CD4-positive, CD25-positive, alpha-beta regulatory T cell (primary cell): ENCODE results near the gene DDR2. TPM values are rescaled to one million over a fixed set of nuclear protein-coding genes. Genes with fewer than 3 reads are reported as not detected.
"Not testable (repeated sequence)": the region's sequence is repeated elsewhere in the genome, so short reads cannot be mapped to it uniquely, and the experiment has no call there.

ENCODE experiments used
- ATAC-seq, 2 donors: fragments of 150-1000 bp; cut with Tn5 transposase; one replicate each; pipeline ENCODE4 v1.10.0; 2021; ENCODE audit warnings: low read depth in 2 of 2, moderate number of reproducible peaks in 2 of 2, moderate library complexity in 1 of 2
- DNase-seq, 3 donors: peaks; one replicate each; pipeline versions ENCODE4 v3.0.0 to v3.0.0-alpha.2; 2012 to 2022; ENCODE audit warnings: mixed read lengths in 1 of 3
- H3K27ac ChIP-seq: one replicate; pipeline ENCODE4 v1.7.0; 2013; ENCODE audit warnings: mild to moderate bottlenecking, low read length; ENCODE audit not compliant: insufficient read depth, poor library complexity, severe bottlenecking
- H3K27me3 ChIP-seq: one replicate; pipeline ENCODE4 v1.7.0; 2013; ENCODE audit warnings: low read length; ENCODE audit not compliant: control insufficient read depth, insufficient read depth
- H3K36me3 ChIP-seq: one replicate; pipeline ENCODE4 v1.7.0; 2013; ENCODE audit warnings: mild to moderate bottlenecking, low read length, moderate library complexity; ENCODE audit not compliant: control insufficient read depth, insufficient read depth
- H3K4me1 ChIP-seq: 2 replicates; pipeline ENCODE4 v1.7.0; 2013; ENCODE audit warnings: mild to moderate bottlenecking, low read length; ENCODE audit not compliant: insufficient read depth, control insufficient read depth, poor library complexity, severe bottlenecking
- H3K4me3 ChIP-seq: one replicate; pipeline ENCODE4 v1.7.0; 2013; ENCODE audit warnings: low read depth, mild to moderate bottlenecking, low read length, moderate library complexity
- H3K9me3 ChIP-seq, 2 experiments: 1 replicate in 1 of 2; 2 replicates in 1 of 2; pipeline ENCODE4 v1.7.0; 2013; ENCODE audit warnings: low read length in 2 of 2, mild to moderate bottlenecking in 1 of 2, moderate library complexity in 1 of 2; ENCODE audit not compliant: control insufficient read depth in 2 of 2
- H3K27ac Mint-ChIP-seq, 3 donors: one replicate each; pipeline ENCODE4 v1.8.0; 2020 to 2022; ENCODE audit warnings: mild to moderate bottlenecking in 3 of 3, mixed read lengths in 3 of 3, moderate library complexity in 2 of 3
- H3K27me3 Mint-ChIP-seq: one replicate; pipeline ENCODE4 v1.8.0; 2022; ENCODE audit warnings: mild to moderate bottlenecking, mixed read lengths
- H3K36me3 Mint-ChIP-seq: one replicate; pipeline ENCODE4 v1.8.0; 2020; ENCODE audit warnings: mixed read lengths
- H3K4me1 Mint-ChIP-seq, 4 donors: one replicate each; pipeline ENCODE4 v1.8.0; 2020 to 2022; ENCODE audit warnings: mixed read lengths in 4 of 4, mild to moderate bottlenecking in 1 of 4
- H3K4me3 Mint-ChIP-seq, 4 donors: one replicate each; pipeline ENCODE4 v1.8.0; 2020 to 2022; ENCODE audit warnings: mild to moderate bottlenecking in 4 of 4, mixed read lengths in 4 of 4, moderate library complexity in 3 of 4
- H3K9me3 Mint-ChIP-seq, 7 donors: one replicate each; pipeline ENCODE4 v1.8.0; 2020 to 2022; ENCODE audit warnings: mixed read lengths in 7 of 7, mild to moderate bottlenecking in 3 of 7, moderate library complexity in 2 of 7
- polyA plus RNA-seq, 4 donors: library from polyadenylated mRNA; unstranded; fragments of 300-500 nt; fragmentation: Illumina TruSeq; gene quantifications; one replicate each; pipeline ENCODE4 v1.2.3, GENCODE V29; 2021
- total RNA-seq: library from RNA; stranded (reverse); gene quantifications from one replicate; pipeline ENCODE4 v1.2.3, GENCODE V29; 2022

Gene DDR2
- total and polyA plus RNA-seq, 5 donors from 2014 or later, result 0.32 TPM; not detected in 4

GRCh38 chr1:162794284-162794683 is 162.0 kb downstream of the DDR2 start:
- Mint-ChIP-seq H3K4me1 (peaks cover 9 to 28% (median 11%) of the 10 kb centered on the region in 4 donors), H3K36me3 (peaks cover 21% of the 10 kb centered on the region), H3K27ac (peak overlapping the region in 1 of 3 donors; percentile 20), H3K4me3 (peak overlapping the region in 1 of 4 donors; percentile 58)
- DNase-seq, H3K27ac ChIP-seq, H3K9me3 ChIP-seq, H3K27me3 ChIP-seq, H3K27me3 Mint-ChIP-seq, ATAC-seq, H3K9me3 Mint-ChIP-seq, H3K4me1 ChIP-seq, H3K4me3 ChIP-seq: not testable (repeated sequence)
- peaks cover 19% of the 10 kb centered on the region for H3K36me3 ChIP-seq

DNA sequence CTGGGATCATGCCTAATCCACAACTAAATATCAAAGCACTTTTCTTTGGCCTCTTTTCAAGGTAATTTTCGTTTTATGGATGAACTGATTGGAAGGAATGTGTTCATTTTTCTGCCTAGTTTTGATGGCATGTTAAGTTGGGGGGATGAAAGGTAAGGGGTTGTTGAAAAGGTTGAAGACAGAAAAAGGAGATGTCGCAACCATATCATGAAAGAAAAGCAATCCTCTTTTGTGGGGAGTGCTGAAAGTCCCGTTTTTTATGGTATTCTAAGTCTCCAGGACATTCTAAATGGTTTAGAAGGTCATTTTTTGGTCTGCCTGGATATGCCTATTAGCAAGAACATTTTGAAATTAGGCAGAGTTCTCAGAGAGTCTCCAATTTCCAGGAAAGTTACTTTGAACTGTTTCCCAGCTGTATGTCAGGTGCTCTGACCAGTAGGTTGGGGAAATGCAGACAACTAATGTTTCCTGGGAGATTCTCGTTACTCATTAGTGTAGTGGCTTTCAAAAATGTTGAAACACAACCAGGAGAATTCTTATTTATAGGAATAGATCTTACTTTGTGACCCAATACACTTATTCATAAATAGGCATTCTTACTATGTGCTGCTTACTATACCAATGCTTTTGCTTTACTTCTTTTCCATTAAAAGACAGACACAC is 164.5 kb downstream of the DDR2 start:
- not testable (repeated sequence) for DNase-seq, H3K9me3 ChIP-seq, H3K9me3 Mint-ChIP-seq, H3K27ac ChIP-seq, H3K4me3 ChIP-seq, ATAC-seq, H3K4me1 ChIP-seq, H3K27me3 Mint-ChIP-seq, H3K27me3 ChIP-seq
- Mint-ChIP-seq H3K4me1 (peaks cover 11 to 30% (median 17%) of the 10 kb centered on the region in 4 donors), H3K27ac (peak overlapping the region in 1 of 3 donors; percentile 69), H3K36me3 (peaks cover 42% of the 10 kb centered on the region), H3K4me3 (peak overlapping the region in 1 of 4 donors; percentile 21)
- H3K36me3 ChIP-seq, result peaks cover 40% of the 10 kb centered on the region

- ATAC-seq, H3K27me3 Mint-ChIP-seq, H3K9me3 Mint-ChIP-seq, H3K9me3 ChIP-seq, H3K27me3 ChIP-seq, H3K4me3 ChIP-seq, H3K4me1 ChIP-seq, H3K27ac ChIP-seq, H3K4me3 Mint-ChIP-seq: not testable (repeated sequence)
- peaks cover 11 to 16% (median 12%) of the 10 kb centered on the region in 4 donors for H3K4me1 Mint-ChIP-seq
- H3K27ac Mint-ChIP-seq, result peak overlapping the region in 1 of 3 donors; percentile 74
- H3K36me3 ChIP-seq, result peaks cover 60% of the 10 kb centered on the region
- peaks cover 45% of the 10 kb centered on the region for H3K36me3 Mint-ChIP-seq
- DNase-seq, result peak in 1 of 3 donors; percentile 28
Measured at GRCh38 chr1:162799995-162800830, 167.9 kb downstream of the DDR2 start.

- not testable (repeated sequence) for H3K27me3 Mint-ChIP-seq, H3K27me3 ChIP-seq, H3K27ac ChIP-seq, H3K27ac Mint-ChIP-seq, H3K4me3 ChIP-seq, DNase-seq, H3K9me3 ChIP-seq, ATAC-seq, H3K4me3 Mint-ChIP-seq, H3K4me1 Mint-ChIP-seq, H3K4me1 ChIP-seq, H3K9me3 Mint-ChIP-seq
- H3K36me3 Mint-ChIP-seq, result peaks cover 49% of the 10 kb centered on the region
- H3K36me3 ChIP-seq, result peaks cover 30% of the 10 kb centered on the region
Measured at GRCh38 chr1:162807503-162807902, 175.2 kb downstream of the DDR2 start.

GRCh38 chr1:162812357-162812756 is 180.1 kb downstream of the DDR2 start:
- H3K4me1 ChIP-seq, H3K27ac ChIP-seq, H3K4me3 Mint-ChIP-seq, ATAC-seq, H3K4me1 Mint-ChIP-seq, H3K9me3 ChIP-seq, H3K27ac Mint-ChIP-seq, H3K36me3 ChIP-seq, H3K27me3 Mint-ChIP-seq, H3K9me3 Mint-ChIP-seq, DNase-seq, H3K27me3 ChIP-seq, H3K4me3 ChIP-seq: not testable (repeated sequence)
- H3K36me3 Mint-ChIP-seq, result peaks cover 26% of the 10 kb centered on the region

- not testable (repeated sequence) for ATAC-seq, H3K27me3 ChIP-seq, H3K36me3 ChIP-seq, DNase-seq, H3K27ac ChIP-seq, H3K4me3 Mint-ChIP-seq, H3K4me3 ChIP-seq, H3K36me3 Mint-ChIP-seq, H3K9me3 Mint-ChIP-seq, H3K27ac Mint-ChIP-seq, H3K9me3 ChIP-seq
- Mint-ChIP-seq H3K4me1 (peaks cover 0 to 14% (median 11%) of the 10 kb centered on the region in 4 donors), H3K27me3 (peaks cover 14% of the 10 kb centered on the region)
- H3K4me1 ChIP-seq, result peaks cover 15% of the 10 kb centered on the region
Measured at GRCh38 chr1:162818136-162818535, 185.9 kb downstream of the DDR2 start.

GRCh38 chr1:162818666-162819065 is 186.4 kb downstream of the DDR2 start:
- not testable (repeated sequence) for H3K9me3 Mint-ChIP-seq, H3K27me3 ChIP-seq, H3K4me3 Mint-ChIP-seq, H3K36me3 Mint-ChIP-seq, DNase-seq, H3K27ac Mint-ChIP-seq, H3K9me3 ChIP-seq, ATAC-seq, H3K36me3 ChIP-seq, H3K27ac ChIP-seq, H3K4me3 ChIP-seq
- Mint-ChIP-seq H3K4me1 (peaks cover under 1 to 17% (median 13%) of the 10 kb centered on the region in 4 donors), H3K27me3 (peaks cover 17% of the 10 kb centered on the region)
- peaks cover 20% of the 10 kb centered on the region for H3K4me1 ChIP-seq
